HTERT RPE-1 (cell line): ENCODE measurements around the gene MED16.
"Not testable (repeated sequence)": the region's sequence is repeated elsewhere in the genome, so short reads cannot be mapped to it uniquely, and the experiment has no call there.

Experiments used
- in situ Hi-C: fragments of 300-500 bp; cut with MboI; formaldehyde crosslinking; loops from 4 replicates; pipeline ENCODE4 v1.14.3; 2020; ENCODE audit warnings: low sequenced_read_pairs

The MED16 gene

DNA sequence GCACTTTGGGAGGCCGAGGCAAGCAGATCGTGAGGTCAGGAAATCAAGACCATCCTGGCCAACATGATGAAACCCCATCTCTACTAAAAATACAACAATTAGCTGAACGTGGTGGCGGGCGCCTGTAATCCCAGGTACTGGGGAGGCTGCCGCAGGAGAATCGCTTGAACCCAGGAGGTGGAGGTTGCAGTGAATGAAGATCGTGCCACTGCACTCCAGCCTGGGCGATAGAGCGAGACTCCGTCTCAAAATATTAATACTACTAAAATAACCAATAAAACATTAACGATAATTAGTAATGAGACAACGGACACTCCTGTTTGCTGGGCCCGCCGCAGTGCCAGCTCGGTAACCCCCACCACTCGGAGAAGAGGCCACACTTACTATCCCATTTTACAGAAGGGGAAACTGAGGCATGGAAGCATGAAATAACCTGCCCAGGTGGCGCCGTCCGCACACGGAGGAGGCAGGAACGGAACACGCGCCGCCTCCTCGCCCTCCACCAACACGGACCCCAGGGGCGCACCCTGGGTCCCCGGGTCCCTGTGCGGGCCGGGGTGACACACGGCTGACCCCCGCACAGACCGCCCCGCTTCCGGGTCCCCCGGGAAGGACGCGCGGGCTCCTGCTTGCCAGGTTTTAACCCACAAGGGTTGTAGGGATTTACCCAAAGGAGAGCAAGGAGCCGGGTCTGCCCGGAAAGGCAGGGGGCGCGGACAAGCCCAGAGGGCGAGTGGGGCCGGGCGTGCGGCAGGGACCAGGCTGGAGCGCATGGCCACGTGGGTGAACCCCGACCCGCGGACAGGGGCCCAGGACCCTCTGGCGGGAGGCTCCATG is 18.4 kb upstream of the MED16 start:
- in situ Hi-C loops, result no loop called here

DNA sequence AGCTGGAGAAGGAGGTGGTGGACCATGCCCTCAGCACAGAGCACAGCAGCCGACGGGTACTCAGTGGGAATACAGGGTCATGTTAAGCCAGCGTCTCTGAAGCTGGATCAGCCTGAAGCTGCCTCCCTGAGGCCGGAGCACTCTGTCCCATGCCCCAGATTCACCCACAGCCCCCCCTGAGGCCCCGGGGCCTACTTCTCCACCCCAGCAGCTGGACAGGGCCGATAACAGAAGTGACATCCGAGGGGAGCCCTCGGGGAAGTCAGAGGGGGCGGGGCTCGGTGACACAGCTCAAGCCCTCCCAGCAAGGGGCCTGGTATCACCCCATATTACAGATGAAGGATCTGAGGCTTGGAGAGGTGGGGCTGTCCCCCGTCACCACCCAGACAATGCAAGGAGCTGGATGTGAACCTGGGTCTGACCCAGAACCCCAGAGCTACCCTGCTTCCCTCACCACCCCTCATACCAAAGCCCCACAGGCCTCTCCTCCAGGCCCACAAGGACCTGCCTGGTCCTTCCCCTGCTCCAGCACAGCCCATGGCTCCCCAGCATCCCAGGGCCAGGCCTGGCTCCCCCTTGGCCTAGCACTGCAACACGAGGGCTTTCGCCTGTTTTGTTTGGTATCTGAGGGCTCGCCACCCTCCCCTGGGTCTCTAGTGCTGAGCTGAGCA is 14.3 kb upstream of the MED16 start:
- in situ Hi-C loops, result no loop called here

DNA sequence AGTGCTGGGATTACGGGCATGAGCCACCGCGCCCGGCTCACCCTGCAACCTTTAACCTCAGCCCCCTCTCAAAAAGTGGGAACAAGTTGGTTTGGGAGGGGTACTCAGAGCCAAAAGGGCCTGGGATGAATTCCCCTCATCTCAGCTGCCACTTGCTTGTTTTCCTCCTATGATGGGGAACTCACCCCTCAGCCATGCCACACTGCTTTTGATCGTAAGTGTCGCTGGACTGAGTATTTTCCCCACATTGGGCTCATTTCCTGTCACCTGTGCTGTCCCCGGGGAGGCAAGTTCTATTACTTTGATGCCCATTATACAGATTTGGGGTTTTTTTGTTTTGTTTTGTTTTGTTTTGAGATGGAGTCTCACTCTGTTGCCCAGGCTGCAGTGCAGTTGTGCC is 13.5 kb upstream of the MED16 start:
- in situ Hi-C loops, result no loop called here

DNA sequence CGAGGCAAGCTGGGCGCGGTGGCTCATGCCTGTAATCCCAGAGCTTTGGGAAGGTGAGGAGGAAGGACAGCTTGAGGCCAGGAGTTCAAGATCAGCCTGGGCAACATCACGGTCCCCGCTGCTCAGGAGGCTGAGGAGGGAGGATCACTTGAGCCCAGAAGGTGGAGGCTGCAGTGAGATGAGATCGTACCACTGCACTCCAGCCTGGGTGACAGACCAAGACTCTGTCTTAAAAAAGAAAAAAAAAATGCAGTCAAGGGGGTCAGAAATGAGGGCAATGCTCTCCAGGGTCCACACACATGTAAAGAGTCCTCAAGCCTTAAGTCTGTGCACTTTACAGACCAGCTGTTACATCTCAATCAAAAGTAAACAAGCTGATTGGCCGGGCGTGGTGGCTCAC is 11.6 kb upstream of the MED16 start:
- in situ Hi-C loops, result no loop called here

DNA sequence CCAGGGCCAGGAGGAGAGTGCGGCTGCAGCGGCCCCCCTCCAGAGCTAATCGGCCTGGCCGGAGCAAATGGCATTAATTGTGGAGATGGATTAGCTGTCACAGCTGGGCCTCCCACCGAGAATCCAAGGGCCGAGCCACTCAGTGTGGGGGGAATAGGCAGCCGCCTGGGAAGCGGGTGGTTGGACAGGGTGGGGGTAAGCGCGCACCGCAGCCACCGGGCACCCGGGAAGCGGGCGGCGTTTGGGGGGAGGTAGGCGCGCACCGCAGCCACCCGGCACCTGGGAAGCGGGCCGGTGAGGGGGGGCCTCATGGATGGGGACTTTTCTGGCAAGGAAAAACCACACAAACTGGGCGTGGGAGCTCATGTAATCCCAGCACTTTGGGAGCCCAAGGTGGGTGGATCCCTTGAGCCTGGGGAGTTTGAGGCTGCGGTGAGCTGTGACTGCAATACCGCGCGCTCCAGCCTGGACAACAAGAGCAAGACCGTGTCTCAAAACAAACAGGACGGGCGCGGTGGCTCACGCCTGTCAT is 10.3 kb upstream of the MED16 start:
- in situ Hi-C loops, result no loop called here

DNA sequence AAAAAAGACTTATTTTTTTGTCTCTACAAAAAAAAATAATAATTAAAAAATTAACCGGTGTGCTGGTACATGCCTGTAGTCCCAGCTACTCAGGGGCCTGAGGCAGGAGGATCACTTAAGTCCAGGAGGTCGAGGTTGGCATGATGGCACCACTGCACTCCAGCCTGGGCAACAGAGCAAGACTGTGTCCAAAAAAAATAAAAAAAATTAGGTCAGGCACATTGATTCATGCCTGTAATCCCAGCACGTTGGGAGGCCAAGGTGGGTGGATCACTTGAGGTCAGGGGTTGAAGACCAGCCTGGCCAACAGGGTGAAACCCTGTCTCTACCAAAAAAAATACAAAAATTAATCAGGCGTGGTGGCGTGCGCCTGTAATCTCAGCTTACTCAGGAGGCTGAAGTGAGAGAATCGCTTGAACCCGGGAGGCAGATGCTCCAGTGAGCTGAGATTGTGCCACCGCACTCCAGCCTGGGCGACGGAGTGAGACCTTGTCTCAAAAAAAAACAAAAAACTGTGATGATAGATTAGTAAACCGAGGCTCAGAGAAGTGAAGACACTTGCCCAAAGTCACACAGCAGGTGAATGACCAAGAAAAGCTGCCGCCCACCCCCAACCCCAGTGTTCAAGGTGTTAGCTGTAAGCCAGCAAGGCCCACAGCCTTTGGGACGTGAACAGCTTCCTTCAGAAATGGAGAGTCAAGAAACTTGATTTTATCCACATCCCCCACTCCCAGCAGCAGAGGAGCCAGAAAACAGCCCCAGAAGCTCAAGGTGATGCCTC is 9.6 kb upstream of the MED16 start:
- in situ Hi-C loops, result no loop called here

DNA sequence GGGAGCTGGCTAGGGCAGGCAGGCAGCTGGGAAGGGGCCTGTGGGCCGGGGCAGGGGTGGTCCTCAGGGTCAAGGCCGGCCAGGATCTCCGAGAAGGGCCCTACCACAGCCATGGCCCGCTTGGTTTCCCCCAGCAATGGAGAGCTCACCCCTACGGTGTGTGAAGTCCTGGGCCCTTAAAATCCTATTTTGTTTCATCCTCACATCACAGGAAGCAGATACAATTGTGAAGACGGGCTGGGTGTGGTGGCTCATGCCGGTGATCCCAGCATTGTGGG is 9.0 kb upstream of the MED16 start:
- in situ Hi-C loops, result no loop called here

DNA sequence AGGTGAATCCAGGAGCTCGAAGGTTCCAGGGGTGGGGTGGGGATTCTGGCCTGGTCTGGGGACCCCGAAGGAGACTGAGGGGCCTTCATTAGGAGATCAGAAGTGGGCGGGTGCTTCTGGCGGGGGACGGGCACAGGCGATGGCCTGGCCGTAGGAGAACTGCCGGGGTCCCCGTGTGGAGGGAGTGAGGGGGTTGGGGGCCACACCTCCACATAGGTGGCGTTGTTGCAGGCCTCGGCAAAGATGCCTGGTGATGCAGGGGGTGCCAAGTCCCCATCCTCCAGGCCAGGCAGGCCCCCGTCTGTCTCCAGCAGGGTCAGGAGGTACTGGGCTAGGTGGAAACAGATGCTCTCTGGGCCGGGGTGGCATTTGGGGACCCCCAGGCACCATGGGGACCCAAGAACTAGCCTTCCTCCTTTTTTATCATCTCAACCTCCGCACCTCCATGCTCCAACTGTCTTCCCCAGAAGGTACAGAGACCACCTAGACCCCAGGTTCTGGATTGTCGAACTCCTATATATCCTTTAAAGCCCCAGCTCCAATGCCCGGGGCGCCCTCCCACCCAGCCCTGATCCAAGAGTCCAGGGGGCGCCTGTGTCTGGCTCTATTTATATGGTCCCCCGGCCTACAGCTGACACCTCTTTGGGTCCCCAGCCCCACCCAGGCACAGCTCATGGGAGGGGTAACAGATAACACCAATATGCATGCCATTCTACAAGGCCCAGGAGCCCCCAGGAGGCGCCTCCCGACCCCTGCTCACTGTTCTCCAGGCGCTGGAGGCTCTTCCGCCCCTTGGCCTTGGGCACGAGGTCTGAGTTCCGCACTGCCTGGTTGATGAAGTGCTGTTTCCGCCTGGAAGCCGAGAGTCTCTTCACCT is 8.5 kb upstream of the MED16 start:
- in situ Hi-C loops, result no loop called here

DNA sequence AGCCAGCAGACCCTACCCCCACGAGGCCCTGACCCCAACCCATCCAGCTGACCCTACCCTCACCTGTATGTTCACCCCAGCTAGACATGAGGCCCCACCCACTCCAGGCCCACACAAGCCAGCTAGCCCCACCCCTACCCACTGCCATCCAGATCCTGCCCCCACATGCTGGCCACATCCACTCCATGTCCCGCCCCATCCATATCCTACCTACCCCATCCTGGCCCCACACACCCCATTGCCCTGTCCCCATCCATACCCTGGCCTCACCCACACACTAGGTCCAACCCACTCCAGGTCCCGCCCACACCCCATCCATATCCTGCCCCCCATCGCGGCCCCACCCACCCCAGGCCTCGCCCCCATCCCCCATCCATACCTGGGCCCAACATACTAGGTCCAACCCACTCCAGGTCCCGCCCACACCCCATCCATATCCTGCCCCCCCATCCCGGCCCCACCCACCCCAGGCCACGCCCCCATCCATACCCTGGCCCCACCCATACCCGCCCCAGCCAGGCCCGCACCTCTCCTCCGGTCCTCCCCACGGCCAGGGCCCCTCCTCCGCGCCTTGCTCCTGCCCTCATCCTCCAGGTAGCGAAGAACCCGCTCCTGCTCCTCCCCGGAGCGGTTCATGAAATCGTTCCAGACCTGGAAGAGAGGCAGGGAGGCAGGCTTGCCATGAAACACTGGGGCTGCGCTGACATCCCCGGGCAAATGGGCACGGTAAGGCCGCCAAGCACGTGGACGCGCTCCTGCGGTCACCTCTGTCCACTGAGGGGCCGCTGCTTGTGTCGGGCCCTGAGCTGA is 7.5 kb upstream of the MED16 start:
- in situ Hi-C loops, result no loop called here

DNA sequence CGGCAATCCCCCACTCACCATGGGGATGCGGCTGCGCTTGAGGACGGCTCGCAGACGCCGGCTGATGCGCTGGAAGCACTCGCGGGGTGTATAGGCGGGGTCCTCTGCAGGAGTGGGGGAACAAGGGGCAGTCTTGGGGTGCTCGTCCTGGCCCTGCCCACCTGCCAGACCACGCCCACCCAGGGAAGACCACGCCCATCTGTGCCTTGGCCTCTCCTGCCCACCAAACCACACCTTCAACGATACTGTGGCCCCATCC is 7.0 kb upstream of the MED16 start:
- in situ Hi-C loops, result no loop called here

DNA sequence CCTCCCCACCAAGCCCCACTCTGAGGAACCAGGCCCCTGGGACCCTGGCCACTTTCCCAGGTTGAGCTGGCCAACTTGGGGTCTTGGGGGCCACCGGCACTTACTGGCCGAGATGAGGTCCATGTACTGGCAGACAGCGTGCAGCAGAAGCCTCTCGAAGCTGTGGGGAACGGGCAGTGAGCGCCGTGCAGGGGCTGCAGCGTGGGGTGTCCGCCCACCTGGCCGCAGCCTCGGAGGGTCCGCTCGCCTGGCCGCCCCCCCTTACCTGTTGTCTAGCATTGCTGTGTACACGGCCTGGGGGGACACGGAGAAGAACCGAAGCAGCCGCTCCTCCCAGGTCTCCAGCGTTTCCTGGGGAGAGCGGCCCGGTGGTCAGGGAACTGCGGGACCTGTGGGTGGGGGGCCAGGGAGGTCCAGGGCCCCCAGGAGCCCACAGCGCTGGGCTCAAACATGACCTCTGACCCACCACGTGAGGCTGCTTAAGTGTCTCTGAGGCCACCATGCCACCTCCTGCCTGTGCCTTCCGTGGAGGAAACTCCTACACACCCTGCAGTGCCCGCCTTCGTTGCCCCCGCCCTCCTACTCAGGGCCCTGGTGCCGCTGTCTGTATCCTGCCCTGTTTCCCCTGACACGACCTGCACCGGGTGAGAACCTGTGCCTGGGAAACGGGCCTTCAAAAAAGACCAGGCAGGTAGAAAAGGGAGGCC is 6.5 kb upstream of the MED16 start:
- in situ Hi-C loops, result no loop called here

DNA sequence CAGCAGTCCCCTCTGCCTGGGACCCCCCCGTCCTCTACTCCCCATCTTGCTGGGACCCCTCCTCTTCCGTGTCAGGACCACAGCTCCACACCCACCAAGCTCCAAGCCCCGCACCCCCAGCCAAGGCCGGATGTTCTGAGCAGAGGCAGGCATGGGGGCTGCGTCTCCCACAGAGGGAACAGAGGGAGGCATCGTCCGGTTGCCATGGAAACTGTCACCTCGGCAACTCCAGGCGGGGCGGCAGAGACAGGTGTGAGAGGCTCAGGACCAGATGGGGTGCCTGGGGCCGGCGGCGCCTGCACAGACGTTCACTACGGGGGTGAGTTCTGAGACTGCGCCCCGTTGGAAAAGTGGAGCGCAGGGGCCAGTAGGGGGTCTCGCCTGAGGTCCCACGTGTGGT is 5.7 kb upstream of the MED16 start:
- in situ Hi-C loops, result no loop called here

DNA sequence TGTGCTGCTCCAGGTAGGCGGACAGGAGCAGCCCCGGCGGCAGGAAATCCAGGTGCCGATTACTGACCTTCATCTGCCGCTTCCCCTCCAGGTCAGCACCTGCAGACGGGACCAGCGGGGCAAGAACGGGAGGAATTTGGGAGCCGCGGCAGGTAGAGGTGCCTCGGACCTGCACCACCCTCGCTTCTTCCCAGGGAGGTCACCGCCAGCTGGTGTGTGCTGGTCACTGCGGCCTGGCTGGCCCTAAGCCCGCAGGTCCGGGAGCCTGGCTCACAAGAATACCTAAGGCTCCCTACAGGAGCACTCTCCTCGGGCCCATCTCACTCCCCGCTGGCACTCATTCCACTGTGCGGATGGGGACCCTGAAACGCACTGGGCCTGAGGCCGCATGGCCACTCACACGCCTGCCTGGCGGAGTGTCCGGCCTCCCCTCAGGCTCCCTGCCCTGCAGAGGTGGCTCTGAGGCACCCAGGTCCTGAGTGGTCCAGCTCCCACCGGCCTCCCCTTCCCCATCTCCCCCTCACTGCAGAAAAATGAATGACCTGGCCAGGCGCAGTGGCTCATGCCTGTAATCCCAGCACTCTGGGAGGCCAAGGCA is 4.6 kb upstream of the MED16 start:
- in situ Hi-C loops, result no loop called here

DNA sequence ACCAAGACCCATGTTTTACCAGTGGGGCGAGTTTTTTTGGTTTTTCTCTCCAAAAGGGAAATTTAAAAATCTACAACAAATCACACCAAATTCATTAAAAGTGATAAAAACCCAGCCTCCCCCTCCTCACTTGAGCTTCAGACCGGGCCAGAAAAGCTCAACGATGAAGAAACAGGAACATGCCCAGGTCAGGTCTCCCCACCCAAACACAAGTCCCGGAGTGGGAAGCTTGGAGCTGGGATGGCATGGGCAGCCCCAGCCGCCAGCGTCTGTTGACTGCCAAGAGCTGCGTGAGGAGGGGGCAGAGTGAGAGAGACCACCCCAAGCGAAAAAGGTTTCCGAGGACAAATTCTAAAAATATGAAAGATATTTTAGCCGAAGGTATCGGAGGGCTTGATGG is 4.0 kb upstream of the MED16 start:
- in situ Hi-C loops, result no loop called here

DNA sequence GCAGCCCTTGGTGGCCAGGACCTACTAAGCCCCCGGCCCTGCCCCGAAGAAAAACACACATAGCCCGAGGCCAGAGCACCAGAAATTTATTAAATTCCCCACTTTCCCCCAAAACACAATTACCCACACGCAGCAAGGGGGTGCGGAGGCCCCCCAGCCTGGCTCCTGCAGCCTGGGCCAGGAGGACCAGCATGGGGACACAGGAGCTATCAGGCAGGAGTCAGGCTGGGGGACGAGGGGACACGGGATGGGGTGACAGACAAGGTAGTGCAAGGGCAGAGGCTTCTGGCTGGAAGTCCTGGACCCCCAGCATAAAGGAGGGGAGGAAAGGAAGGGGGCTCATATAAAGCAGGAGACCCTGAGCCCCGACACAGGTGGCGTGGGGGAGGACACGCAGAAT is 3.4 kb upstream of the MED16 start:
- in situ Hi-C loops, result no loop called here

DNA sequence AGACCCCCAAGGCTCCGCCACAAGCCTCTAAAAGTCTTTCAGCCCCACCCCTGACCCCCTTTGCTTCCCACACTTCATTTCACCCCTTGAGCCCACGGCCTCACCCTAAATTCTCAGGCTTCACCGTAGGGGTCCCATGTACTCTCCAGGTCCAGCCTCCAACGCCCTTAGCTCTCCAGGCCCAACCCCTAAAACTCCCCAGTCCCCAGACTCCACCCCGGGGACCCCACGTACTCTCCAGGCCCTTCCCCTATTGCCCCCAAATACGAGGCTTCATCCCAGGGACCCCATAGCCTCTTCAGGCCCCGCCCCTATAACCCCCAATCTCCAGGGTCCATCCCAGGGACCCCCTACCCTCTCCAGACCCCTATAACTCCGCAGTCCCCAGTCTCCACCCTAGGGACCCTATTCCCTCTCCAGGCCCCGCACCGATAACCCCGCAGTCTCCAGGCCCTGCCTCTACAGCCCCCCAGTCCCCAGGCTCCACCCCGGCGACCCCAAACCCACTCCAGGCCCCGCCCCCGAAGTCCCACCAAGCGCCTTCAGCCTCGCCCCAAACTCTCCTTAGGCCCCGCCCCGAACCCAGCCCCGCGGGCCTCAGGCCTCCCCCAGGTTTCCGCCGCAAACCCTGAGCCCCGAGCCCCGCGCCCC is 619 bp downstream of the MED16 start:
- in situ Hi-C loops, result no loop called here

DNA sequence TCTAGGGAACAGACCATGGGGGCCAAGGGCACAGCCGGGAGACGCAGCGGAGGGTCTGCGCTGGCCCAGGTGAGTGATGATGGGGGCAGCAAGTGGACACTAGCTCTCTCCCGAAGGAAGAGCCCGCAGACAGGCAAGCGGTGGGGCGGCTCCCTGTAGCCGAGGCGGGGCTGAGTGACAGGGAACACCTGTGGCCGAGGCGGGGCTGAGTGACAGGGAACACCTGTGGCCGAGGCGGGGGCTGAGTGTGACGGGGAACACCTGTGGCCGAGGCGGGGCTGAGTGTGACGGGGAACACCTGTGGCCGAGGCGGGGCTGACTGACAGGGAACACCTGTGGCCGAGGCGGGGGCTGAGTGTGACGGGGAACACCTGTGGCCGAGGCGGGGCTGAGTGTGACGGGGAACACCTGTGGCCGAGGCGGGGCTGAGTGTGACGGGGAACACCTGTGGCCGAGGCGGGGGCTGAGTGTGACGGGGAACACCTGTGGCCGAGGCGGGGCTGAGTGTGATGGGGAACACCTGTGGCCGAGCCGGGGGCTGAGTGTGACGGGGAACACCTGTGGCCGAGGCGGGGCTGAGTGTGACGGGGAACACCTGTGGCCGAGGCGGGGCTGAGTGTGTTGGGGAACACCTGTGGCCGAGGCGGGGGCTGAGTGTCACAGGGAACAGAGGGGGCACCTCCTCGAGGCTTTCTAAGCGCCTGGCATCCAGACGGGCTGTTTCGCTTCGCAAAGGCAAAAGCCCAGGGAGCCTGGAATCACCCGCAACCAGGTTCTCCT is 1.4 kb downstream of the MED16 start:
- in situ Hi-C loops, result not testable (repeated sequence)

DNA sequence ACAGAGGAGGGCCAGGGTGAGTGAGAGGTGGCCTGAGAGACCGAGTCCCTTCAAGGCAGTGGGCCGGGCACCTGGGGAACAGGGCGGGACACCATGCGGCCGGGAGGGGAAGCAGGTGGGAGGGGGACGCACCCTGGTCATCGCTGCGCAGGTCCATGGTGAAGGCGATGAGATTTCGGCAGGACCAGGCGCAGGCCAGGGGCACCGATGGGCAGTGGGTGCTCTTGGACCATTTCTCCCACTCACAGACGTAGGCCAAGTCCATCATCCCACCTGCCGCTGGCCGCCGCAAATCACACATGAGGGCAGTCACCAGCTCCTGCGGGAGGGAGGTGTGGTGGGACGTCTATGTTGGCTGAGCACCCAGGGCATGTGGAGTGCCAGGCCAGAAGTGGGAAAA is 2.2 kb downstream of the MED16 start:
- in situ Hi-C loops, result no loop called here
